HEK293T (cell line): Measurements from ENCODE around the gene SEL1L.
"Not testable (repeated sequence)": the region's sequence is repeated elsewhere in the genome, so short reads cannot be mapped to it uniquely, and the experiment has no call there.

Experiments used
- CTCF ChIA-PET: fragments of 350-600 bp; formaldehyde crosslinking; extraction: SDS; loops from one replicate; lab custom pipeline; 2021; ENCODE audit warnings: antibody characterized with exemption, inconsistent platforms; lab: Yijun Ruan, JAX
- POLR2A ChIA-PET: fragments of 350-600 bp; formaldehyde crosslinking; extraction: SDS; loops from one replicate; lab custom pipeline; 2020; ENCODE audit warnings: antibody characterized with exemption, inconsistent platforms; lab: Yijun Ruan, JAX
- DNase-seq: peaks from one replicate; pipeline ENCODE4 v3.0.0; 2012; ENCODE audit warnings: mixed read lengths; ENCODE audit errors: extremely low spot score
- ARNT ChIP-seq: fragments of 450-650 bp; IDR thresholded peaks from 2 replicates; pipeline ENCODE4 v1.6.1; 2017; ENCODE audit warnings: mild to moderate bottlenecking
- BHLHE40 ChIP-seq: fragments of 450-650 bp; IDR thresholded peaks from 2 replicates; pipeline ENCODE4 v1.6.1; 2016; ENCODE audit warnings: mild to moderate bottlenecking, moderate library complexity, borderline replicate concordance
- CTBP1 ChIP-seq: fragments of 450-650 bp; IDR thresholded peaks from 2 replicates; pipeline ENCODE4 v1.6.1; 2016; ENCODE audit warnings: borderline replicate concordance
- ELF4 ChIP-seq: fragments of 450-650 bp; IDR thresholded peaks from 2 replicates; pipeline ENCODE4 v1.6.1; 2017; ENCODE audit warnings: antibody characterized with exemption
- FOXA1 ChIP-seq: fragments of 450-650 bp; IDR thresholded peaks from 2 replicates; pipeline ENCODE4 v1.6.1; 2016; ENCODE audit warnings: mild to moderate bottlenecking
- FOXK2 ChIP-seq: fragments of 450-650 bp; IDR thresholded peaks from 2 replicates; pipeline ENCODE4 v1.6.1; 2016; ENCODE audit warnings: mild to moderate bottlenecking
- FOXM1 ChIP-seq: fragments of 450-650 bp; IDR thresholded peaks from 2 replicates; pipeline ENCODE4 v1.6.1; 2017; ENCODE audit warnings: mild to moderate bottlenecking, borderline replicate concordance
- HDGF ChIP-seq: fragments of 450-650 bp; IDR thresholded peaks from 2 replicates; pipeline ENCODE4 v1.6.1; 2017; ENCODE audit warnings: antibody characterized with exemption, borderline replicate concordance
- L3MBTL2 ChIP-seq: fragments of 450-650 bp; conservative IDR thresholded peaks from 2 replicates; pipeline ENCODE4 v1.6.1; 2016; ENCODE audit warnings: mild to moderate bottlenecking
- LEF1 ChIP-seq: fragments of 450-650 bp; IDR thresholded peaks from 2 replicates; pipeline ENCODE4 v1.6.1; 2017; ENCODE audit warnings: mild to moderate bottlenecking, borderline replicate concordance
- NFRKB ChIP-seq: fragments of 450-650 bp; IDR thresholded peaks from 2 replicates; pipeline ENCODE4 v1.6.1; 2016; ENCODE audit warnings: mild to moderate bottlenecking, moderate library complexity
- SP1 ChIP-seq: fragments of 450-650 bp; IDR thresholded peaks from 2 replicates; pipeline ENCODE4 v1.6.1; 2017
- SUZ12 ChIP-seq: fragments of 450-650 bp; IDR thresholded peaks from 2 replicates; pipeline ENCODE4 v1.6.1; 2016; ENCODE audit warnings: mild to moderate bottlenecking
- TARDBP ChIP-seq: fragments of 450-650 bp; IDR thresholded peaks from 2 replicates; pipeline ENCODE4 v1.6.1; 2016
- ZNF384 ChIP-seq: fragments of 450-650 bp; IDR thresholded peaks from 2 replicates; pipeline ENCODE4 v1.6.1; 2016
- TF ChIP-seq, protein P1 (sequence below): fragments of 450-650 bp; IDR thresholded peaks from 2 replicates; pipeline ENCODE4 v1.6.1; 2016

The SEL1L gene

DNA sequence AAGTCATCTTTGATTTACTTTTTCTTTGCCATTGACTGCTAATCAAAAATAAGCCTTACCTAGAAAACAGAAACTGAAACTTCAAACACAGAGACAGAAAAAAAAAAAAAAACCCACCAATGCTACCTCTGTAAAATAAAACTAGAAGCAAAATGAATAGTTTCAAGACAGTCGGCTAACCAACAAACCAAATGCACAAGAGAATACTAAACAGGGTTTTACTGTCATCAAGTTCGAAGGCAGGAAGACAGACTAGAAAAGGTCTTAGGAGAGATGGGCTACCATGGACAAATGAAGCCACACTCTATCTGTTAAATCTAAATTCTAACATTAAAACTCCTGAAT lies 59.5 kb downstream of the SEL1L start:
- DNase-seq, result no peak
- CTCF ChIA-PET, result interaction anchor here (1.6 kb wide), 1 partner anchor 10 kb away, joined by 5 read pairs; no protein-coding TSS in a partner anchor
- POLR2A ChIA-PET, result no interaction called here
- TF ChIP-seq FOXA1, result no peak
- no peak for TF ChIP-seq SUZ12

DNA sequence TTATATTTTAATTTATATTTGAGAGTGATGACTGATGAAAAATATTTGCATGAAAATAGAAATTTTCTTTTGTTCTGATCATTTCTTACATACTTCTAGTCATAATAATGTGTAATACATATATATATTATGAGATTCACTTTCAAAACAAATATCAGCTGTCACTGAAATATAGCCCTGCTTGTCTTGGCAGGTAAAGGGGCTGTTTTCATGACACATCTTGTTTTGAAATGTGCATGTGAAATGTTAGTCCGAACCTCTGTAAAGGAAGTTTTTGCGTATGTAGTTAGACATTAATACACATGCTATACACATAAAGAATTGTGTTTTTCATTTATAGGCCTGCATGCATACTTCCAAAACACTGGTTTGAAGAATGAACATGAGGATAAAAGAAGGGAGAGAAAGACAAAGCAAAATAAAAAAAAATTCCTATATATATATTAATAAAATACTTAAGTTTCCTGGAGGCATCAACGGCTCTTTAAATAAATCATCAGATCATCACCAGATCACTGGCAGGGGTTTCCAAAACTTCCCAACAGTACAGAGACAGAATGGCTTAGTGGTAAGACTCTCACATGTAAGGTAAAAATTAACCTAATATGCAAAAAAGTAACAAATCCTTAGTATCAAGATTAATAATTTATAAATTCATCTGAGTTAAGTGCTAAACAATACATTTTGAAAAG lies 60.1 kb downstream of the SEL1L start:
- ChIA-PET POLR2A (no interaction called here), CTCF (interaction anchor here (1.6 kb wide), 1 partner anchor 9 kb away, joined by 5 read pairs; no protein-coding TSS in a partner anchor)
- no peak for TF ChIP-seq SP1
- no peak for TF ChIP-seq ARNT
- TF ChIP-seq HDGF, result no peak
- no peak for TF ChIP-seq FOXA1
- TF ChIP-seq FOXM1, result no peak
- TF ChIP-seq NFRKB, result no peak
- TF ChIP-seq FOXK2, result no peak
- TF ChIP-seq, protein P1, sequence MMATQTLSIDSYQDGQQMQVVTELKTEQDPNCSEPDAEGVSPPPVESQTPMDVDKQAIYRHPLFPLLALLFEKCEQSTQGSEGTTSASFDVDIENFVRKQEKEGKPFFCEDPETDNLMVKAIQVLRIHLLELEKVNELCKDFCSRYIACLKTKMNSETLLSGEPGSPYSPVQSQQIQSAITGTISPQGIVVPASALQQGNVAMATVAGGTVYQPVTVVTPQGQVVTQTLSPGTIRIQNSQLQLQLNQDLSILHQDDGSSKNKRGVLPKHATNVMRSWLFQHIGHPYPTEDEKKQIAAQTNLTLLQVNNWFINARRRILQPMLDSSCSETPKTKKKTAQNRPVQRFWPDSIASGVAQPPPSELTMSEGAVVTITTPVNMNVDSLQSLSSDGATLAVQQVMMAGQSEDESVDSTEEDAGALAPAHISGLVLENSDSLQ, result no peak
- no peak for TF ChIP-seq BHLHE40
- TF ChIP-seq L3MBTL2, result no peak
- no peak for TF ChIP-seq SUZ12
- DNase-seq, result no peak

GRCh38 chr14:81472096-81472800 lies 61.4 kb downstream of the SEL1L start:
- POLR2A ChIA-PET, result no interaction called here
- no peak for DNase-seq
- CTCF ChIA-PET, result interaction anchor here (0.6 kb wide), 1 partner anchor 18 kb away, joined by 3 read pairs; no protein-coding TSS in a partner anchor
- no peak for TF ChIP-seq CTBP1
- no peak for TF ChIP-seq ARNT
- no peak for TF ChIP-seq FOXK2
- TF ChIP-seq FOXA1, result no peak

DNA sequence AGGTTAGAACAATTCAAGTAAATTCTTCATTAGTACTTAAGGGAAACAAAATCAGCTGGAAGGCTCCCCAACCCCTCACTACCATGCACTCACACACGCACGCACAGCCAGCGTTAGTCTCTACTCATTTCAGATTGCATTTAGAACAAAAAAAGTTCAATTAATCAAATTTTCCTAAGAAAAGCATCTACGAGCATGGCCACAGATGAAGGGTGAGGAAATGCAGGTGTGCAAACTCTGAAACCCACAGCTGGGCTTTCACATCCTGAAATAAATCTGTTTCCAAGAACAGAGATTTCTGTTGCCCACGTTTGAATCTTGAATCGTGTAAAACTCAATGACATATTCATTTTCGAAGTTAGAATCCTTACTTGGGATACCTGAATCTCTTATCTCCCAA lies 62.6 kb downstream of the SEL1L start:
- POLR2A ChIA-PET, result no interaction called here
- DNase-seq, result no peak
- TF ChIP-seq ARNT (no peak), FOXM1 (no peak), SUZ12 (no peak), FOXA1 (no peak), HDGF (no peak), LEF1 (no peak), ZNF384 (no peak), NFRKB (no peak), CTBP1 (no peak), L3MBTL2 (no peak), ELF4 (no peak), FOXK2 (no peak), SP1 (no peak), BHLHE40 (no peak), TARDBP (no peak)
- TF ChIP-seq, protein P1, result no peak
- CTCF ChIA-PET, result interaction anchor here (0.6 kb wide), 1 partner anchor 196 kb away, joined by 3 read pairs; no protein-coding TSS in a partner anchor

GRCh38 chr14:81470557-81470826 lies 63.2 kb downstream of the SEL1L start:
- POLR2A ChIA-PET, DNase-seq, CTCF ChIA-PET: not testable (repeated sequence)

GRCh38 chr14:81466854-81467253 lies 66.8 kb downstream of the SEL1L start:
- no peak for TF ChIP-seq CTBP1
- no peak for TF ChIP-seq ELF4
- TF ChIP-seq FOXM1, result no peak
- no peak for TF ChIP-seq SUZ12
- TF ChIP-seq ZNF384, result no peak
- no peak for TF ChIP-seq HDGF
- no peak for TF ChIP-seq NFRKB
- TF ChIP-seq FOXA1, result no peak
- no peak for TF ChIP-seq TARDBP
- no peak for TF ChIP-seq ARNT
- TF ChIP-seq LEF1, result no peak
- no peak for TF ChIP-seq SP1
- no peak for TF ChIP-seq BHLHE40
- ChIA-PET POLR2A (no interaction called here), CTCF (interaction anchor here (0.6 kb wide), 1 partner anchor 194 kb away, joined by 3 read pairs; no protein-coding TSS in a partner anchor)
- no peak for DNase-seq

- TF ChIP-seq FOXK2 (no peak), NFRKB (no peak), BHLHE40 (no peak), SUZ12 (no peak), ARNT (no peak), SP1 (no peak)
- no peak for DNase-seq
- ChIA-PET POLR2A (no interaction called here), CTCF (interaction anchor here (1.0 to 1.3 kb wide), 2 partner anchors 44 to 142 kb away, joined by 4 read pairs; no protein-coding TSS in a partner anchor)
Measured at GRCh38 chr14:81465507-81466228, 68.0 kb downstream of the SEL1L start.

GRCh38 chr14:81465003-81465392 lies 68.7 kb downstream of the SEL1L start:
- CTCF ChIA-PET, result interaction anchor here (0.6 to 1.5 kb wide), 8 partner anchors 9 to 522 kb away, joined by 3 to 12 read pairs (median 4); no protein-coding TSS in a partner anchor
- DNase-seq, POLR2A ChIA-PET: not testable (repeated sequence)
